WERI-Rb-1 (cell line): ENCODE measurements around the gene ARF4.
A peak's percentile ranks its signal among the peaks of the same experiment; 100 is the strongest.

Source experiments
- DNase-seq: peaks from one replicate; pipeline ENCODE4 v3.0.0-alpha.2; 2020
- H3K27ac ChIP-seq: fragments of 250-450 bp; sonication (Bioruptor Pico); 2 replicates; pipeline ENCODE4 v1.5.1; 2020; ENCODE audit warnings: mild to moderate bottlenecking, moderate library complexity
- H3K27me3 ChIP-seq: fragments of 250-450 bp; sonication (Bioruptor Pico); 2 replicates; pipeline ENCODE4 v1.5.1; 2021; ENCODE audit warnings: mild to moderate bottlenecking, low read depth, moderate library complexity; ENCODE audit not compliant: insufficient read depth, severe bottlenecking
- H3K36me3 ChIP-seq: fragments of 250-450 bp; sonication (Bioruptor Pico); 2 replicates; pipeline ENCODE4 v1.5.1; 2020; ENCODE audit warnings: mild to moderate bottlenecking, moderate library complexity
- H3K4me3 ChIP-seq: 2 replicates; pipeline ENCODE4 v1.5.1; 2011; ENCODE audit warnings: low read depth, mild to moderate bottlenecking, control low read depth, low read length
- H3K9me3 ChIP-seq: fragments of 250-450 bp; sonication (Bioruptor Pico); 2 replicates; pipeline ENCODE4 v1.5.1; 2021; ENCODE audit warnings: mild to moderate bottlenecking, moderate library complexity; ENCODE audit not compliant: severe bottlenecking
- CTCF ChIP-seq: IDR thresholded peaks from 2 replicates; pipeline ENCODE4 v1.5.1; 2011; ENCODE audit warnings: low read depth, mild to moderate bottlenecking, control low read depth, inconsistent platforms, low read length

The ARF4 gene

GRCh38 chr3:57604971-57605370, 7.8 kb upstream of the ARF4 start:
- Histone ChIP-seq H3K4me3 (no peak overlapping the region), H3K27ac (no peak overlapping the region), H3K27me3 (no peaks in the 10 kb centered on the region), H3K36me3 (no peaks in the 10 kb centered on the region), H3K9me3 (no peaks in the 10 kb centered on the region)
- no peak for DNase-seq
- no peak for TF ChIP-seq CTCF

GRCh38 chr3:57600195-57600594, 3.1 kb upstream of the ARF4 start:
- Histone ChIP-seq H3K27ac (no peak overlapping the region), H3K4me3 (no peak overlapping the region)

GRCh38 chr3:57598765-57599360, 1.7 kb upstream of the ARF4 start:
- H3K4me3 ChIP-seq: no peak overlapping the region
- H3K27me3 ChIP-seq: no peaks in the 10 kb centered on the region
- no peak for TF ChIP-seq CTCF
- no peak overlapping the region for H3K27ac ChIP-seq
- H3K36me3 ChIP-seq: peaks cover 10% of the 10 kb centered on the region
- H3K9me3 ChIP-seq: no peaks in the 10 kb centered on the region
- no peak for DNase-seq

More at GRCh38 chr3:57600195-57600594, 3.1 kb upstream of the ARF4 start:
- H3K9me3 ChIP-seq: no peaks in the 10 kb centered on the region
- no peak for DNase-seq
- peaks cover 4% of the 10 kb centered on the region; the same call in 1 of the 2 replicates for H3K36me3 ChIP-seq
- no peak for TF ChIP-seq CTCF
- H3K27me3 ChIP-seq: no peaks in the 10 kb centered on the region

GRCh38 chr3:57596495-57597126, 533 bp downstream of the ARF4 start:
- peaks cover 25% of the 10 kb centered on the region for H3K36me3 ChIP-seq
- peak; percentile 49 for DNase-seq
- peak overlapping the region; percentile 90 for H3K27ac ChIP-seq
- peak overlapping the region; percentile 88 for H3K4me3 ChIP-seq
- no peak for TF ChIP-seq CTCF
- H3K9me3 ChIP-seq: no peaks in the 10 kb centered on the region
- no peaks in the 10 kb centered on the region for H3K27me3 ChIP-seq

GRCh38 chr3:57594576-57594975, 2.6 kb downstream of the ARF4 start:
- TF ChIP-seq CTCF: no peak

More at GRCh38 chr3:57594576-57594975, 2.6 kb downstream of the ARF4 start:
- no peaks in the 10 kb centered on the region for H3K27me3 ChIP-seq
- DNase-seq: no peak
- no peaks in the 10 kb centered on the region for H3K9me3 ChIP-seq
- peaks cover 26% of the 10 kb centered on the region for H3K36me3 ChIP-seq
- no peak overlapping the region for H3K4me3 ChIP-seq
- H3K27ac ChIP-seq: no peak overlapping the region
